Natural killer cell (primary cell): ENCODE data around the gene PGC. TPM values are rescaled to one million over a fixed set of nuclear protein-coding genes. Genes with fewer than 3 reads are reported as not detected.

Experiments
- ATAC-seq, 3 donors: fragments of 150-1000 bp in 2 of 3; fragments of 200-7000 bp in 1 of 3; cut with Tn5 transposase; 1 replicate in 1 of 3; 2 replicates in 2 of 3; pipeline ENCODE4 v1.10.0; 2021; ENCODE audit warnings: mild to moderate bottlenecking in 2 of 3, moderate library complexity in 2 of 3
- DNase-seq, 2 donors: peaks; one replicate each; pipeline versions ENCODE4 v3.0.0 to v3.0.0-alpha.2; 2013 to 2021; ENCODE audit warnings: mixed read lengths in 1 of 2
- H3K27ac ChIP-seq: one replicate; pipeline ENCODE4 v1.5.1; 2013; ENCODE audit warnings: mild to moderate bottlenecking, low read length
- H3K27me3 ChIP-seq: one replicate; pipeline ENCODE4 v1.6.1; 2013; ENCODE audit warnings: low read length; ENCODE audit not compliant: control insufficient read depth, insufficient read depth
- H3K36me3 ChIP-seq: one replicate; pipeline ENCODE4 v1.6.1; 2013; ENCODE audit warnings: low read length; ENCODE audit not compliant: control insufficient read depth, insufficient read depth
- H3K4me1 ChIP-seq: one replicate; pipeline ENCODE4 v1.6.1; 2013; ENCODE audit warnings: low read length; ENCODE audit not compliant: control insufficient read depth, insufficient read depth
- H3K4me3 ChIP-seq: one replicate; pipeline ENCODE4 v1.5.1; 2013; ENCODE audit warnings: low read length
- H3K9me3 ChIP-seq: one replicate; pipeline ENCODE4 v1.6.1; 2013; ENCODE audit warnings: low read length; ENCODE audit not compliant: control insufficient read depth, insufficient read depth
- H3K27ac Mint-ChIP-seq, 2 donors: one replicate each; pipeline ENCODE4 v1.8.0; 2022; ENCODE audit warnings: mild to moderate bottlenecking in 2 of 2, mixed read lengths in 2 of 2, moderate library complexity in 1 of 2
- H3K27me3 Mint-ChIP-seq, 2 donors: one replicate each; pipeline ENCODE4 v1.8.0; 2022; ENCODE audit warnings: low read depth in 2 of 2, mixed read lengths in 2 of 2
- H3K36me3 Mint-ChIP-seq: one replicate; pipeline ENCODE4 v1.8.0; 2022; ENCODE audit warnings: mixed read lengths
- H3K4me1 Mint-ChIP-seq, 2 donors: one replicate each; pipeline ENCODE4 v1.8.0; 2022; ENCODE audit warnings: mixed read lengths in 2 of 2
- H3K4me3 Mint-ChIP-seq: one replicate; pipeline ENCODE4 v1.8.0; 2022; ENCODE audit warnings: mild to moderate bottlenecking, moderate library complexity, mixed read lengths
- H3K9me3 Mint-ChIP-seq, 2 donors: one replicate each; pipeline ENCODE4 v1.8.0; 2022; ENCODE audit warnings: mixed read lengths in 2 of 2
- CTCF ChIP-seq: fragments of 200-600 bp; IDR thresholded peaks from one replicate; pipeline ENCODE4 v1.8.0; 2022; ENCODE audit warnings: antibody characterized with exemption
- WGBS: methylation state at CpG from one replicate; pipeline ENCODE4 v1.1.7; 2013; ENCODE audit warnings: missing lambda C conversion rate; ENCODE audit not compliant: insufficient coverage; 5-methylcytosine and 5-hydroxymethylcytosine counted together
- intact Hi-C: fragments of 100-400 bp; cut with micrococcal nuclease; formaldehyde crosslinking; loops from one replicate; pipeline ENCODE4 v1.14.2; 2022
- total RNA-seq, 4 donors: library from RNA; stranded (reverse); fragments of 120-200 nt in 1 of 4; gene quantifications; one replicate each; pipeline versions ENCODE4 v1.2.3 to v1.2.4, GENCODE V29; 2013 to 2022

PGC gene
- total RNA-seq, 3 donors from 2014 or later (not counting 1 experiment from before 2014, with no cell fraction given): not detected

- Histone ChIP-seq H3K27ac (no peak overlapping the region), H3K4me1 (peaks cover 73% of the 10 kb centered on the region), H3K9me3 (no peaks in the 10 kb centered on the region), H3K4me3 (no peak overlapping the region), H3K36me3 (peaks cover 4% of the 10 kb centered on the region), H3K27me3 (no peaks in the 10 kb centered on the region)
- intact Hi-C loops: no loop called here
- Mint-ChIP-seq H3K4me1 (peaks cover 55 to 79% of the 10 kb centered on the region in 2 donors), H3K27ac (peak overlapping the region; percentile 45 to 84), H3K27me3 (no peaks in the 10 kb centered on the region), H3K9me3 (no peaks in the 10 kb centered on the region), H3K36me3 (no peaks in the 10 kb centered on the region), H3K4me3 (no peak overlapping the region)
- DNase-seq: no peak
- whole genome bisulfite sequencing: 92% methylated on average over 7 of the region's 7 CpGs
- ATAC-seq: no peak
- TF ChIP-seq CTCF: no peak
Measured at GRCh38 chr6:41719436-41720261, 27.5 kb downstream of the PGC start.

DNA sequence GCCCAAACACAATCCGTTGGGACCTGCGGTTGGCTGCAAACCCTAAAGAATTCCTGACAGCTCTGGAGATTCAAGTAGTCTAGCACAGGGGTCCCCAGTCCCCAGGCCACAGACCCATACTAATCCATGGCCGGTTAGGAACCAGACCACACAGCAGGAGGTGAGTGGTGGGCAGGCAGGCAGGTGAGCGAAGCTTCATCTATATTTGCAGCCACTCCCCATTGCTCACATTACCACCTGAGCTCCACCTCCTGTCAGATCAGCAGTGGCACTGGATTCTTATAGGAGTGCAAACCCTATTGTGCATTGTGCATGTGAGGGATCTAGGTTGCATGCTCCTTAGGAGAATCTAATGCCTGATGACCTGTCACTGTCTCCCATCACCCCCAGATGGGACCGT is 28.4 kb downstream of the PGC start:
- no peaks in the 10 kb centered on the region for H3K9me3 ChIP-seq
- no peaks in the 10 kb centered on the region for H3K27me3 Mint-ChIP-seq
- no peaks in the 10 kb centered on the region for H3K9me3 Mint-ChIP-seq
- TF ChIP-seq CTCF: no peak
- no peaks in the 10 kb centered on the region for H3K36me3 Mint-ChIP-seq
- no peaks in the 10 kb centered on the region for H3K27me3 ChIP-seq
- no peak overlapping the region for H3K4me3 Mint-ChIP-seq
- H3K4me1 Mint-ChIP-seq: peaks cover 55 to 81% of the 10 kb centered on the region in 2 donors
- intact Hi-C loops: no loop called here
- 90% methylated on average over 2 of the region's 5 CpGs for WGBS
- DNase-seq (no peak), ATAC-seq (no peak)
- H3K27ac Mint-ChIP-seq: peak overlapping the region; percentile 22 to 45
- H3K4me1 ChIP-seq: peaks cover 73% of the 10 kb centered on the region
- H3K36me3 ChIP-seq: peaks cover 4% of the 10 kb centered on the region
- H3K4me3 ChIP-seq: no peak overlapping the region
- no peak overlapping the region for H3K27ac ChIP-seq

DNA sequence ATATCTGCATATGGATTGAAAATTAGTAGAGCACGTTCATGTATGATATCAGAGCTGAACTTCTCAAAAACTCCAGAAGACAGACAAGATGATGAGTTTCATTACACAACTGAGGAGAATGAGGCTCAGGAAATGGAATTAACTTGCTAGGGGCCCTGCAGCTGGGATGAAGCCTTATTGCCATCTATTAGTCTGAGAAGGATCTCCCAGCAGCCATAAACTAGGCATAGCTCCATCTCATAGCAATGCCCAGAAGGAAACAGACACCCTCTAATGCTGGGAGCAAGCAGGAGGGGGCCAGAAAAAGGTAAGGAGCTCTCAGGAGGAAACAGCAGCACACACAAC is 29.8 kb downstream of the PGC start:
- Histone ChIP-seq H3K4me3 (no peak overlapping the region), H3K27me3 (no peaks in the 10 kb centered on the region), H3K27ac (peak overlapping the region; percentile 8), H3K9me3 (no peaks in the 10 kb centered on the region), H3K4me1 (peaks cover 72% of the 10 kb centered on the region), H3K36me3 (peaks cover 4% of the 10 kb centered on the region)
- no peaks in the 10 kb centered on the region for H3K27me3 Mint-ChIP-seq
- no peak for TF ChIP-seq CTCF
- H3K27ac Mint-ChIP-seq: peak overlapping the region; percentile 65 to 87
- H3K4me1 Mint-ChIP-seq: peaks cover 45 to 73% of the 10 kb centered on the region in 2 donors
- DNase-seq (no peak), ATAC-seq (no peak)
- intact Hi-C loops: no loop called here
- 85% methylated on average over 1 of the region's 1 CpG for WGBS
- H3K36me3 Mint-ChIP-seq: no peaks in the 10 kb centered on the region
- H3K9me3 Mint-ChIP-seq: no peaks in the 10 kb centered on the region
- peak overlapping the region; percentile 21 for H3K4me3 Mint-ChIP-seq
